CD4-positive, alpha-beta T cell treated with Interleukin-6 at 100 ng/mL for 8 hours (primary cell): Measurements from ENCODE around the gene VSNL1.

Experiments used
- DNase-seq: peaks from one replicate; pipeline ENCODE4 v3.0.0-alpha.2; 2020; ENCODE audit warnings: mixed read lengths, low spot score

VSNL1 gene

DNA sequence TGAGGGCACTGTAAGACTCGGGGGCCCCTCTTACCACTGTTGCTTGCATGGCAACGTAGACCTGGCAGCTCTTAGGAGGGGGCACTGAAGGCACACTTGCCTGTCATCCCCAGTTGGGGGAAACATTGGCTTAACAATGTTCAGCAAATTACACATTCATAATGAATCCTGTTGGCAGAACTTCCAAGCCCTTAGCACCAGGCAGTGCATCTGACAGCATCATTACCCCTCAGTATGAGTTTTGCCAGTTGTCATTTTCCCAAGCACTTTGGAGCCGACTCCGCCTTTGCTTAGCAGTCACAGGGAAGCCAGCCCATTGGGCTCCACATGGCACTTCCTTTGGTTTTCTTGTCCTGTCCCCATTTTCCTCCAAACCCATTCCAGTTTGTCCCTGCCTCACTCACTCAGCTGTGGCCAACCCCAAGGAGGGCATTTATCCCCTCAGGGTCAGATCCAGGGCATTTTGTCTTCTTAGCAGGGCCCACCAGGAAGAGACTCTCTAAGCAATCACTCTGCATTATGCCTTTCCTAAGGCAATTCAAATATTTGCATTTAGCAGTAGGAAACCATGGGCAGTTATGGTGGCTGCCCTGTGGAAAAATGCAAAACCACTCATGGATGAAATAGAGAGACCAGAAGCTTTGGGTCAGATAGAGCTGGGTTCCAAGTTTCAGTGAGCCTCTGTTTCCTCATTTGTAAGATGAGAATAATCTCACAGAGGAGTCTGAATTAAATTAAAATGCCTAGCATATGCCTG is 73.9 kb downstream of the VSNL1 start:
- no peak for DNase-seq

DNA sequence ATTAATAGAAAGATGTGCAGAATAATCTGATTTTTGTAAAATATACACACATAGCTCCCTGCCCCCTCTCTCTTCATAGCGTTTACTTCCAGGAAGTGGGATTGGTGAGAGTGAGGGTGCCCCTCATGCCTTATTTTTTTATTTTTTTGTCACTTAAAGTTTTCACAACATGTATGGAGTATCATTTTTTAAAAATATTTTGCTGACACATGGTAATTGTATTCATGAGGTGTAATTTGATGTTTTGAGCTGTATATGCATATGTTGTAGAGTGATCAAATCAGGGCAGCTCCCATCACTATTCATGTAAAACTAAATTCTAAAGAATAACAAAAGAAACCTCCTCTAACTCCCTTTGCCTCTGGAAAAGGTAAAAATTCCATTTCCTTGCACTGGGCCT is 74.7 kb downstream of the VSNL1 start:
- no peak for DNase-seq

DNA sequence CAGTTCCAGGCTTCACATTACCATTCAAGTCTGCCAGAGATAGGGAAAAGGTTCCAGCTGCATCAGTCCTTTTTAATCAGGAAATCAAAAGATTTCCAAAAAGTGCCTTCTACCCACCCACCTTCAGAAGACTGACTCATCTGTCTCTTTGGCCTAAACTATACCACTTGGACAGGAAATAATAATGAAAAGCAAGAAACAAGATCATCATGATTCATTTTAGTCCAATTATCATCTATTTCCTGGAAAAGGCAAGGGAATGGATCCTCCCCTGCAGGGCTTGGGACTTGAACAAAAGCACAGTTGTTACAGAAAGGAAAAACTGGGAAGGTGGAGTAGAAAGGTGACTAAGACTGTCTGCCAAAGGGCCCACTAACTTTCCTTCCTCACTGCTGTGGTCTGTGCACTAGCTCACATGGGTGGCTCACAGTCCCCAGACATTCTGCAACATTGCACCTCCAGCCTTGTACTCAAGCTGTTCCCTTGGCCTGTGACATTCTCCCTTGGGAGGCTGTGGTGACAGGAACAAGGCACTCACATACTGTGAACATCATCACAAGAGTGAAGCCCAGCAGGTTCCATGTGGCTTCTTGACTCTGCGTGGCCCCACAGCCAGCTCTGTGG is 75.3 kb downstream of the VSNL1 start:
- DNase-seq, result no peak

DNA sequence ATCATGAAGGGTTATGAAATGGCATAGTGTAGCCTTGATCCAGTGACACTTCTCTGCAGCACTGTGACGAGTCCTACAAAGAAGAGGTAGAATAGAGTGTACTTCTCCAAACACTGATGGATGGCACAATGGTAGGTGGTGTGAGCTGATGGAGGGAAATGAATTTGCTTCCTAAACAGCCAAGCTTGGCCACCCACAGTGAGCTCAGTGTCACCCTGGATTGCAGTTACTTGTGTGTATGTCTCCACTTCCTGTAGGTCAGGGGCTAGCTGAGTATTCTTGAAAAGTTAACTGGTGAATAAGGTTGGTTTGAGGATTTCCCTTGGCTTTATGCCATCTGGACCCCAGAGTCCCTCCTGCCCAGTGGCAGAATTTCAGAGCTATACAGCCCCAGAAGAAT is 75.9 kb downstream of the VSNL1 start:
- no peak for DNase-seq

DNA sequence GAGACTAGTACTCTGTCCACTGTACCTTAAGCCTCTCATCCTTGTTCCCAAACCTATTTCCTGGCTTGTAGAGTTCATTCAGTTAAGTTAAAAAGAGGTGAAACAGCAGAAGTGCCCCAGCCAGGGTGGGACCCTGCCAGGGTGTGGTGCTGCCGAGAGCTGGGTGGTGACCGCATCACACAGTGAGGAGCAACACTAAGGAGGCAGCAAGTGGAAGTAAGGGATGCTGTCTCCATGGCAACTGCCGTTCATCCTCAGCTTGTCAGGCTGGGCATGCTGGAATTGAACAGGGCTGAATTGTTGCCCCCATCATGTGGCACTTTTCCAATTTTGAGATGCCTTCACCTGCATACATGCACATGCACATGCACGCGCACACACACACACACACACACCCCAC is 77.0 kb downstream of the VSNL1 start:
- DNase-seq, result no peak

DNA sequence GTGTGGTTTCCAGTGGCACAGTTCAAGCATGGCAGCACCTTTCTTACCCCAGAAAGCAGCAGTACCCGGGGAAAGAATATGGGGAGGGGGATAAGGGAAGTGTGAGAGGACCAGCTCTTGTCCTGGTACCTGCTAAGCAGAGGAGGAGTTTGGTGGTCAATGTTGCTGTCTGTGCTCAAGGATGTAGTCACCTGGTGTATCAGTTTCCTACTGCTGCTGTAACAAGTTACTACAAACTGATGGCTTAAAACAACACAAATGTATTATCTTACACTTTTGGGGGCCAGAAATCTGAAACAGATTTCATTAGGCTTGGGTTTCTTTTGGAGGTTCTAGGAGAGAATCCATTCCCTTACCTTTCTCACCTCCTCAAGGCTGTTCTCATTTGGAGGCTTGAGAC is 77.5 kb downstream of the VSNL1 start:
- DNase-seq, result no peak

DNA sequence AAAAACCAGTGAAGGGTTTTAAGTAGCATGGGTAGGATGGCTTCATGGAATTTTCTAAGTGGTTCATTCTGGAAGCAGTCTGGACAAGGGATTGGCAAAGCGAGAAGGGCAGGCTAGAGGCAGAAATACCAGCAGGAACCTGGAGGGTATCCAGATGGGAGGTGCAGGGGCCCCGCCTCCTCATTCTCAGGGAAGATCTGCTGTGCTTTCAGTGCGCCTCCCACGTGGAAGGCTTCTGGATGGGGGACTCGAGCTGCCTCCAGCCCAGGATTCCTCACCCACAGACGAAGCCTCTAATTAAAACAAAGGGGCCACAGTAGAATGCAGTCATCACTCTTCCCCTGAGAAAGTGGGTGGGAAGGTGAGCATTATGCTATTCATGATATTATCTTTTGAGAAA is 79.8 kb downstream of the VSNL1 start:
- no peak for DNase-seq

DNA sequence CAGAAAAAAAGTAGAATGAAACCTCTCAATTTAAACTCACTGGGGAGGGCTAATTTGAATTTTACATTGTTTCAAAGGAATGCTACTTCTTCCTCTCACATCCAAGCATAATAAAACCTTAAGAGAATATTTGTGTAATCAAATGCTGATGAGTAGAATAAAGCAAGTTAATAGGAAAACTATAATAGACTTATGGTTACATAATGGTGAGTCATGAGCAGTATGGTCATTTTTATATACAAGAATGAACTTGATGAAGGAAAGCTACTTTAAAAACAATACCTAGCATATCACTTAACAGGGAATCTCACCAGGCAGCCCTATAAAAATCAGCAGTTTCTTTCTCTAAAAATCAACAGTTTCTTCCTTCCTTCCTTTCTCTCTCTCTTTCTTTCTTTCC is 80.3 kb downstream of the VSNL1 start:
- DNase-seq, result no peak

DNA sequence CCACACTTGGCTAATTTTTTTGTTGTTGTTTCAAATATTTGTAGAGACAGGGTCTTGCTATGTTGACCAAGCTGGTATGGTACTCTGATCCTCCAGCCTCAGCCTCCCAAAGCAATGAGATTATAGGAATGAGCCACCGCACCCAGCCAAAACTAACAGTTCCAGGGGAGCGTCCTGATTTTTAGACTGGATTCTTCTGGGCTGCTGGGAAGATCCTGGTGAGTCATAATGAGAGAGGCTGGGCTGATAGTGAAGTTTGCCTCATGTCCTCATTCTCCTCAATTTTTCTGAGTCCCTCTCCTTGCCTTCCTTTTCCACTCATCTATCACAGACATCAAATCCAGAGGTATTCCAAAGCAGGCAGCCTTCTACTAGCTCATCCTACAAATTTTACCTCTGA is 81.3 kb downstream of the VSNL1 start:
- no peak for DNase-seq

DNA sequence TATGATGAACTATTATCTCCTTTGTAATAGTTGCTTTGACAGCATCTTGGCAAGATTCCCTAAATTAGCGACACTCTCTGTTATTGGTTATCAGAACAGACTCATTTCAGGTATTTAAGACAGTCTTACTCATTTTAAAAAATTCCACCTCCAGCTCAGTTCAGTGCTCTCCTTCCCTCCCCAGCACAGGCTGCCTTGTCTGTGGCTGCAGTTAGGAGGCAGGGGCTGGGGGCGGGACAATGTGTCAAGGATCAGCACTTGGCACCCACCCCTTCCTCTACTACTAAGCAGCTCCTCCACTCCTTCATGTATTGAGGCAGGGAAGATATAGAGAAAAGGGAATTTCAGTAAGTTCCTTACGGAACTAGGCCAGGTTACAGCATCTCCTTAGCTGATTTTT is 85.0 kb downstream of the VSNL1 start:
- no peak for DNase-seq

DNA sequence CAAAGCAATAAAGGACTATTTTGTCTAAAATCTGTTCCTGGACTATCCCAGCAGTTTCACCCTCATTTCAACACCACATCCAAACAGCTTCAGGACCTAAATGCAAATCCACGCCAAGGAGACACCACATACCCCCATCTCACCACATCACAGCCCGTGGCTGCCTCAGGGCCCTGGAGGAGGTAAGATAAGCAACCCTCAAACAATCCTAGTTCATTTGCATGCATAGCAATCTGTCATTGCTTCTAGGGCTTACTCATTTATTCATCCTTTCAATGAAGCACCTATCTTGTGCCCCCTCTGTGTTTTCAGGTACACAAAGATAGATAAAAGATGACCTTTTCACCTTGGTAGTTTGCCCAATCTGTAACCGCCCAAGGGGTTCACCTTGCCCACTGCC is 86.5 kb downstream of the VSNL1 start:
- DNase-seq, result no peak

DNA sequence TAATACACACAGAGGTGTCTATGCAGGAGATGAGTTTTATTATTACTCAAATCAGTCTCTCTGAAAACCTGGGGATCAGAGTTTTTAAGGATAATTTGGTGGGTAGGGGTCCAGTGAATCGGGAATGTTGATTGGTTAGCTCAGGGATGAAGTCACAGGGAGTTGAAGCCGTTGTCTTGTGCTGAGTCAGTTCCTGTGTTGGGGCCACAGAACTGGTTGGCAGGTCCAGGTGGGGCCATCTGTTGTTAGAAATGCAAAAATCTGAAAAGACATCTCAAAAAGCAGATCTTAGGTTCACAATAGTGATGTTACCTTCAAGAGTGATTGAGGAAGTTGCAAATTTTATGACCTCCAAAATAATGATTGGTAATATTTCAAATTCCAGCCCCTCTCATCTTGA is 86.9 kb downstream of the VSNL1 start:
- no peak for DNase-seq

DNA sequence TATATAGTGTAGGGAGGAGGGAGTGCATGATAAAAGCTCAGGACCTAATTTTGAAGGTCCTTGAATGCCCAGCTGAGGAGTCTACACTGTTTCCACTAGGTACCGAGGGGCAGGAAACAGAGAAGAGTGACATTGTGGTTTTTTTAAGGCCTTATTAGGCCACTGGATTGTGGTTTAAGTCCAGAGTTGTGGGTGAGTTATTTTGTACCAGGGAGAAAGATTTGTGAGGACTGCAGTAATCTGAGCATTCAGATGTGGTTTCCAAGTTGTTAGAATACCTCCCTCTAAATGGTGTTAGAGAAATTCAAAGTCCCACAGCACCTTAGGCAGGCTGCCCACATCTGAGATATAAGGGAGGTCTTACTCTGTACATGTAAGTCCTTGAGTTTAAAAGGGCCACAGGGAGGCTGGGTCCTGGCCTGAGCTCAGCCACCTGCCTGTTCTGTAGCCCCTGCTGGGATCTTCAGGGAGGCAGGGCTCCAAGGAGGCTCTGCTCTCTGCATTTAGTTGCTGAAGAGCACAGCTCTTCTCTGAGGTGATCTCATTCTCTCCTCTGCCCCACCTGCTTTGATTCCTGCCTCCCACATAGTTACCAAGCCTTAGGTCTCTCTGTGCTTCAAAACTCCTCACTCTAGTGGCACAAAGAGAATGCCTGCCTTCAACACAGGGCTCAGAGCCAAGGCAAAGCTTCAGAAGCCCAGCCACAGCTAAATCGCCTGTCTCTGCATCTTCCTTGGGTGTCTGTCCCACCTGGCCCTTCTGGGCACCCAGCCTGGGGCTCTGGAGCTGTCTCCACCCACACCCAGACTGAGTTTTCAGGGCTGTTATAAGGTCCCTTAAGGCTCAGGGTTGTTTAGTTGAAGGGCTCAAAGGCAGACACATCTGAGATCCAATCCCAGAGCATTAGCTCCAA is 88.1 kb downstream of the VSNL1 start:
- DNase-seq, result no peak

DNA sequence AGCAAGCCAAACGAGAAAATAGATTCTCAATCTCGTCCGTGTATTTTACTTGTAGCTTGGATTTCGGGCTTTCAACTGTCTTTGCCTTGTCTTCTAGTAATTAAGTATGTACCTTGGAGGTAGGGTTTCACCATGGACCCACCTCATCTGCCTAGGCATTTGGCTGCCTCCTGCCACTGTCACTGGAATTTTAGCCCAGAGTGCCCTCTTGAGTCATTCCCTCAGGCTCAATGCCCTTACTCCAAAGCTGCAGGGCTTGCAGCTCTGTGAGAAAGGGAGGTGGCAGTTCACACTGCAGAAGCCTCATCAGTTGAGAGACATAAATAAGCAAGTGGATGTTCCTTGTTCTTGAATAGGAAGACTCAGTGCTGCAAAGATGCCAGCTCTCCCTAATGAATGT is 89.6 kb downstream of the VSNL1 start:
- no peak for DNase-seq

DNA sequence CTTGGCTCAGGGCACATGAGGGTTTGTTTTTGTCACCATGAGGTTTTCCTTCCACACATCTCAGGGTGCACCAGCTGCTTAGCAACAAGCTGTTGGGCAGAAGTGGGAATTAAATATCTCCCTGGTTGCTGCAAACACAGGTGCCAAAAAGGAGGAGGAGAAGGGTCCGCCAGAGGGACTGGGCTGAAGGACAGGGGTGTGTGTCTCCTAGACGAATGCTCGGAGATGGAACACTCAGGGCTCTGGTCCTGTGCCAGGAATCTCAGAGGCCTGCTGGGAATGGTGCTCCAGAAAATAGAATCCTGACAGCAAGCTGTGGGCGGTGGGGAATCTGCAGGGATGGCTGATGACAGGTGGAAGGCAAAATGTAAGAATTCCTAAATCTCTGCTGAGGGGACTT is 94.5 kb downstream of the VSNL1 start:
- no peak for DNase-seq

DNA sequence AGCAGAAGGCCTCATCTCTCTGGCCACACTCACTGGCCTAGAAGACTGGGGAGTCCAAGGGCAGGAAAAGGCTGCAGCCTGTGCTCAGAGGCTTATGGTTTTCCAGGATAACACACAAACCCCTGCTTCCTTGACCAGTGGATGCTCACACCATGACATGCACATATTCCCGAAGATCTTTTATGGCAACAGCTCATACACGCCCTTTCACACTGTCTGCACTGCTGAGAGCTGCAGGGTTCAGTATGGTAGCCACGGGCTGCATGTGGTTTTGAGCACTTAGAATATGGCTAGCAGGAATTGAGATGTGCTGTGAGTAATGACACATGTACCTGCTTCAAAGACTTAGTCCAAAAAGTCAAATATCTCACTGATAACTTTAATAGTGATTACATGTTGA is 95.8 kb downstream of the VSNL1 start:
- DNase-seq, result no peak

DNA sequence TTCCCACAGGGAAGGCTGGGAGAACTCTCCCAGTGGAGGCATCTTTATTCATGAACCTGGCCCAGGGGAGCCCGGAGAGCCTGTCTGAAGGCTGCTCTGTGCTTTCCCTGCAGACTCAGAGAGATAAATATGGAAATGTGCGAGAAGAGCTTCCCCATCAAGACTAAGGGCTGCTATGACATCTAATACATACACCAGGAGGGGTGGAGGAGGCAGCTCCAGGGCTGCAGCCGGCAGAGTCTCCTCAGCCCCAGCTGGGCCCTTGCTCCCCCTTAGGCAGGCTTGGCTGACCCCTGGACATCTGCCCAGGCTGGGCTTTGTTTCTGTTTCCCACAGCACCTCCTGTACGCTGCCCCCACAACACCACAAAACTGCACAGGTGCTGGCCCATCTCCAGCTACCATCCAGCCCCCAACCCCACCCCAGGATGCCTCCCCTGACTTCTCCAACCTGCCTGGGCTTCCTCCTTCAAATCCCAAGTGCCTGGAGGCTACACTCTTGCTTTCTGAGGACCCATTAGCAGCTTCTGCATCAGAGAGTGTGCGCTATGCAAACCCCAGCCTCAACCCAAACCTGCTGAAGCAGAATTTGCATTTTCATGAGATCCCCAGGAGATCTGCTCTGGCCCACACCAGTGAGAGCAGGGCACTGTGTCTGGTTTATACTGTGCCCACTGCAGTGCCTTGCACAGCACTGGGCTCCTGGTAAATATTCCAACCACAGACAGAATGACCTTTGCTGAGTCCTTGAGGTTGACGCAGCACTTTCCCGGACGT is 96.8 kb downstream of the VSNL1 start:
- DNase-seq, result no peak

DNA sequence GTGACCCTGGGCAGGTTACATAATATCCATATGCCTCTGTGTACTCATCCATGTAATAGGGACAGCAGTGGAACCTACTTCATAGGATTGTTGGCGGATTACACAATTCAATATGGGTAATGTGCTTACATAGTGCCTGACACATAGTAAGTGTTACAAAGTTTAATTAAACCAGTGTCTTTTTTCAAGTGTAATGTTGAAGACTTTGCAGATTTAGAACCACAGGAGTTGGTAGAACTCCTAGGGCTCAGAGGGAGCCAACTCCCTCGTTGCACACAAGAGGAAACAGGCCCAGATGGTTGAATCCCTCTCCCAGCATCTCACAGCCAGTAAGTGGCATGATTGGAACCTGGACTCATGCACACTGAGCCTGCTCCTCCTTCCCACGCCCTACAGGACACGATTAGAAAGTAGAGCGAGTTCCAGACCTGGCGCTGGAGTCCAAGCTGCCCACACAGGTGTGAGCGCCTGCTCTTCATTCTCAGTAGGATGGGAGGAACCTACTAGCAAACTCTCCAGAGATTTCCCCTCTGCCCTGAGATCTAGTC is 97.8 kb downstream of the VSNL1 start:
- DNase-seq, result no peak

DNA sequence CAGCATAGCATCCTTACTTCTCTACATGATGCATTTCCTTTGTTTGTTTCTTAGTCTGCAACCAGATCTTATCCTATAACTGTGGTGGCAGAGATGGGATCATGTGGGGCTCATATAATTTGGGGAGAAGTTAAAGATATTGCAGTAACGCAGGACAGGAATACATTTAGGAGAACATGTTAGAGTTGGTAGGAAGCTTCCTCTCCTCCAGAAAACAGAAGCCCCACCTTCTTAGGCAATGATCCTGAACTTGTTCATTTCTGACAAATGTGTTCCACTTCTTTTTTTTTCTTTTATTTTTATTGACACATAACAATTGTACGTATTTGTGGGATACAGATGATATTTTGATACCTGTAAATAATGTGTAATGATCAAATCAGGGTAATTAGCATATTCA is 99.9 kb downstream of the VSNL1 start:
- DNase-seq, result no peak

DNA sequence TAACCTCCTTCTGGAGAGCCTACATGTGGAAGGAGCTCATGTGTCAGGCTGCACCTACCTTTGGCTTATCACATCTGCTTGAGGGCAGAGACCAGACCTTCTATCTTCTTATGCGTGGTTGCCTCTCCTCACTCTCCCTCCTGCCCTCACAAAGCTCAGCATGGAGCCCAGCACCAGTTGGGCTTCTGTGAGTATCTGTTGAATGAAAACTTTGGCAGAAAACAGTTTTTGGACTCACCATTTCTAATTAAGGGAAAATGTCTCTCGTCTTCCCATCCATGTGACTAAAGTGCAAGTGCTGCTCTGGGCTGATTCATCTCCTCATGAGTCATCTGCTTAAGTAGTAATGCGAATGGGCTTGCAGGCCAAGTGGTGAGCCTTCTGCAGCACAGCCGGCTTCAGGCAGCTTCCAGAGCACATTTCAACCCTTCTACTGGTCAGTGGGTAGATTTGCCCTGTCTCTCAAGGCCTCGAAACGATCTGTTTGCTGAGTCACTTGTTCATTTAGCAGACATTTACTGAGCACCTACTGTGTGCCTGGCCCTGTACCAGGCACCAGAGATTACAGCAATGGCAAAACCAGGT is 102.6 kb downstream of the VSNL1 start:
- no peak for DNase-seq

DNA sequence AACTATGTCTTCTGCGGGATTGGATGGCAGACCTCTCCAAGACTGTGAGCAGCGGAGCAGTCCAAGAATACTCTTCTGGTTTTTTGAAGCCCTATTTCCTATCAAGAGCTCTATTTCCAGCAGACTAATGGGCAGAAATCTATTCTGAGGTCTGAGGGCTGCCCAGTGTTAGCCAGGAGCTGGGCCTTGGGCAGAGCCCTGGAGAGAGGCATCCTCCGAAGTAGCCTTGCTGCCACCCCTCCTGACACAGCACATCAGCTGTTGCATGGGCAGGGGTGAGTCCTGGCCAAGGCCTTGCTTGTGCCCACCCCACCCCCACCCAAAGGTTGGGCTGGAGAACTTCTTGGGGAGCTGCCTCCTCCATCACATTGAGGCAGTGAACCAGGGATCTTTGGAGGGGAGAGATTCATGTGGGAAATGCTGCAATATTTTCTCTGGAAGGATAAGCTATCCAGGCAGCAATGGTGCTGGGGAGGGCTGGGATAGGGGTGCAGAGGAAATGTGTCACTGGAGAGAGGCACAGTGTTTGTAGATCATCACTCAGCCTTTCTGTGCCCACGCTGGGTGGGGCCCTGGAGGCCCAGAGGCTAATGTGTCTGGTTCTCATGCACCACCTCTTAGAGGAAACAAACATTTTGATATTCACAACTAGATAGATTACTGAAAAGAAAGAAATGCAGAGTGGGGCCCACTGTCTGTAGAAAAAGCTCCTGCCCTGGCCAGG is 104.7 kb downstream of the VSNL1 start:
- DNase-seq, result no peak
